ENCODE measurements around the gene KCNMA1.

- TF ChIP-seq CTCF (IDR thresholded peaks at IDR 0.05) (no peak), POLR2A (IDR thresholded peaks at IDR 0.05) (no peak), POLR2AphosphoS5 (IDR thresholded peaks at IDR 0.05) (no peak)
These were observed 32.7 kb downstream of the KCNMA1 start for GRCh38 chr10:77604941-77605351.
